HG03045 (cell line): ENCODE results near the gene CORO1A.
A peak's percentile ranks its signal among the peaks of the same experiment; 100 is the strongest.
"Not testable (repeated sequence)": the region's sequence is repeated elsewhere in the genome, so short reads cannot be mapped to it uniquely, and the experiment has no call there.

Experiments
- ATAC-seq: cut with Tn5 transposase; IDR thresholded peaks from one replicate; pipeline ENCODE4 v1.9.1; 2021; ENCODE audit warnings: mild to moderate bottlenecking, moderate library complexity; ENCODE audit not compliant: unreplicated experiment

The CORO1A gene

DNA sequence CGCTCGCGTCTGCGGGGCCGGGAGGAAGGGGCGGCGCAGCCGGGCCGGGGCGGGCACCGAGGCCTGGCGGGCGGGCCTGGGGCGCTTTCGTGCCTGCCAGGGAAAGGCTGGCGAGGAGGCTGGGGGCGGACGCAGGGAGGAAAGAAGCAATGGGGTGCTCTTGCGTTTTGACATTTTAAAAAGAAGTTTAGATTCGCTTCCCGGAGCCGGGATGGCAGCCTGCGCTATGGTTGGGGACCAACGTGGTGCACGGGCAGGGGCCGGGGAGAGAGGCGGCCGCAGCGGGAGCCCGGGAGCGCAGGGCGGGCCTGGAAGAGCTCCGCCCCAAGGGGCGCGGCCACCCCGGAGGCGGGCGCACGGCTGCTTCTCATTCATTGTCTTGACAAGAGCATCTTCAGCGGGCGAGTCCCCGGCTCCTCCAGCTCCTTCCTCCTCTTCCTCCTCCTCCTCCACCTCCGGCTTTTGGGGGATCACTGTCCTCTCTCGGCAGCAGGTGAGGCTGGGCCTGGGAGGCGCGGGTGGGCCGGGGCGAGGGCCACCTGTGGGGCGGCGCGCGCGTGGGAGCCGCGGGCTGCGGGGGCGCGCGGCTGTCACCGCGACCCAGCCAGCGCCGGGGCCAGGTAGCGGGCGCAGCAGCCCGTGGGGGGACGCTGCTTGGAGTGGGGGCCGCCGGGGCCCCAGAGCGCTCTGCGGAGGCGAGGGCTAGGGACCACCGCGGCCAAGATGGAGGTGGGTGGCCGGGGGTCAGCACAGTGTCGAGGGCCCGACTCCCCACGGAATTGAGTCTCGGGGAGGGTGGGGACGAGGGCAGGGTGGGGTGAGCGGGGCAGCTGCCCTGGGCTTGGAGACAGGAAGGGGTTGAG is at the start of gene CORO1A:
Gene CORO1A, plus strand, starts transcription at position 370 of the 863 bp plus-strand sequence. CDS start 1,608 bp downstream, outside the sequence.
- peak; percentile 51 for ATAC-seq

DNA sequence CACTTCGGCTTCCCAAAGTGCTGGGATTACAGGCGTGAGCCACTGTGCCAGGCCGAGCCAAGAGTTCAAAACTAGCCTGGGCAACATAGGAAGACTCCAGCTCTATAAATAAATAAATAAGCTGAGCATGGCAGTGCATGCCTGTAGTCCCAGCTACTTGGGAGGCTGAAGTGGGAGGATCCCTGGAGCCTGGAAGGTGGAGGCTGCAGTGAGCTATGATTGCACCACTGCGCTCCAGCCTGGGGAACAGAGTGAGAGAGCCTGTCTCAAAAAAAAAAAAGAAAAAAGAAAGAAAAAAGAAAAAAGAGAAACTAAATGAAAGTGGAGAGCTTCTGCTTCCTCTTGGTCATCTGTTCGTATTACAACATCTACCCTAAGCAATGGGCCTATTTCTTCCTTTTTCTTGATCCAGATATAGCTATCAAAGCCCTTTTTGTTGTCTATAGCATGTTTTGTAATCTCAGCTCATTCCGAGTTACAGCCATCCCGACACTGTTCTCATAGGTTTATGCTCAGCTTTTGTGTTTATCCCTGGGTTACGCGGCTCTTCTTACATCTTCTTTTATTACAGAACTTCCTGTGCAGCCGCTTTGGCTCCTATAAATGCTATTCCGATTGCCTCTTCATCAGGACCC is 46.3 kb upstream of the CORO1A start:
- ATAC-seq, result no peak

DNA sequence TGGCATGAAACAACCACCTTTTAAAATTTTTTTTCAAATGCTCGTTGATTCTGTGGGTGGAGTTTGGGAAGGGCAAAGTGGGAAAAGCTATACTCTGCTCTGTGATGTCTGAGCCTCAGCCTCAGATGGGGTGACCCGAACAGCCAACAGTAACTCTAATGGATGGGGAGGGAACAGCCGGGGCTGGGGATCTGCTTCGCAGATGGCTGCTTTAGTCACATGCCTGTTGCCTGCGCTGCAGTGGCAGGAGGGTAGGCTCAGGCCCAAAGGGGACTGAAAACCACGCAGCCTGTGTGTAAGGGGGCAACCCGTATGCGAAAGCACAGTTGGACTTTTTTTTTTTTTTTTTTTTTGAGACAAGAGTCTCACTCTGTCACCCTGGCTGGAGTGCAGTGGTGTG is 45.5 kb upstream of the CORO1A start:
- ATAC-seq, result no peak

DNA sequence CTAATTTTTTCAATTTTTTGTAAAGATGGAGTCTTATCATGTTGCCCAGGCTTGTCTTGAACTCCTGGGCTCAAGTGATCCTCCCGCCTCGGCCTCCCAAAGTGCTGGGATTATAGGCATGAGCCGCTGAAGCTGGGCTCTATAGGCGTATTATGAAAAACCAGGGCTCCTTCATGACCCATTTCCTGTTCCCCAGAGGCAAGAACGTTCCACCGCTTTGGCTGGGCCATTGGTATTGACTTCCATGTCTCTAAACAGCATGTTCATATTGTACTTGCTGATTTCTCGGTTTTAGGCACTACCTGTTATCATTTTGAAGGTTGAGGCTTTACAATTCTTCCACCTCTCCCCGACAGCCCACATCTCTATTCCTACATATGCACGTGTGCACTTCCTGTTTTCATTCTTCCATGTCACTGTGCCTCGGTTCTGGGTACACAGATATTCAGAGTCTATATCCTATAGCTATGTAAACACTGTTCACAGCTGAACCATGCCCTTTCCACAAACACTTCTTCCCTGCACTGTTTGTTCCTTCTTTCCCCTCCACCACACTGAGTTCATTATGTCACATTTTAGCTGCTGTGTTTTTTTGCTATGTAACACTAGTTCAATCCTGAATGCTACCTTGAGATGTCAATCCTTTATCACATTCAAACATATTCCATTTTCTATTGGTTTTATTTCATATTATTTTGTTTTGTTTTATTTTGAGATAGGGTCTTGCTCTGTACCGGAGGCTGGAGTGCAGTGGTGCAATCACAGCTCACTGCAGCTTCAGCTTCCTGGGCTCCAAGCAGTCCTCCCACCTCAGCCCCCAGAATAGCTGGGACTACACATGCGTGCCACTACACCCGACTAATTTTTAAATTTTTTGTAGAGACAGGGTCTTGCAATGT is 43.6 kb upstream of the CORO1A start:
- no peak for ATAC-seq

DNA sequence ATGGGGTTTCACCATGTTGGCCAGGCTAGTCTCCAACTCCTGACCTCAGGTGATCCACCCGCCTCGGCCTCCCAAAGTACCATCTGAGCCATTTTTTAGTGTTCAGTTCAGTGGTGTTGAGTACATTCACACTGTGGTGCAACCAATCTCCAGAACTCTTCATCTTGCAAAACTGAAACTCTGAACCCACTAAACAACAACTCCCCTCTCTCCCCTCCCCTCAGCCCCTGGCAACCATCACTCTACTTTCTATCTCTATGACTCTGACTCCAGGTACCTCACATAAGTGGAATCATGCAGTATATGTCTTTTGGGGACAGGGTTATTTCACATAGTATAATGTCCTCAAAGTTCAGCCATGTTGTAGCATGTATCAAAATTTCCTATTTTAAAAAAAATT is 41.7 kb upstream of the CORO1A start:
- ATAC-seq, result no peak

DNA sequence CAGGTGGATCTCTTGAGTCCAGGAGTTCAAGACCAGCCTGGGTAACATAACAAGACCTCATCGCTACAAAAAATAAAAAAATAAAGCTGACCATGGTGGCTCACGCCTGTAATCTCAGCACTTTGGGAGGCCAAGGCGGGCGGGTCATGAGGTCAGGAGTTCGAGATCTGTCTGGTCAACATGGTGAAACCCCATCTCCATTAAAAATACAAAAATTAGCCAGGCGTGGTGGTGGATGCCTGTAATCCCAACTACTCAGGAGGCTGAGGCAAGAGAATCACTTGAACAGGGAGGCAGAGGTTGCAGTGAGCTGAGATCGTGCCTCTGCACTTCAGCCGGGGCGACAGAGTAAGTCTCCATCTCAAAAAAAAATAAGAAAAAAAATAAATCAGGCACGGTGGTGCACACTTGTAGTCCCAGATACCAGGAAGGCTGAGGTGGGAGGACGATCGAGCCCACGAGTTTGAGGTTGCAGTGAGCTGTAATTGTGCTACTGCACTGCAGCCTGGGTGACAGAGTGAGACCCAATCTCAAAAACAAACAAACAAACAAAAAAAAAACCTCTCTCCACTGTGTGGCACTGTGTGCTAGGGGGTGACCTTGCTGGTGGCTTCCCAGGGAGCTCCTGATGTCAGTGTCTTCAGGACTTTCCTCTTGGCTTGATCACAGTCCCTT is 40.6 kb upstream of the CORO1A start:
- no peak for ATAC-seq

DNA sequence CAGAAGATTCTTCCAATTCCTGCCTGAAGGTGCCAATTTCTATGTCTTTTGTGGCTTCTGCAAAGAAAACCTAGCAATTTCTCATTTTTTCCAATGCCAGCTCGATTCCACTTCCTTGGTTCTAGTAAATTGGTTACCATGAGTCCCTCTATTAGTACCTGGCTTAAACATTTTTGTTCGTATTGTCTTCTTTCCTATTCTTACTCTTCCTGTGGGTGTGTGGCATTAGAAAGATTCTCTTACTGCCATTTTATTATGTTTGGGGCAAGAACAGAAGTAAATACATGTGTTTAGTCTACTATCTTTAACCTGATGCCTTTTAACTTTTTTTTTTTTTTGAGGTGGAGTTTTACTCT is 40.1 kb upstream of the CORO1A start:
- no peak for ATAC-seq

DNA sequence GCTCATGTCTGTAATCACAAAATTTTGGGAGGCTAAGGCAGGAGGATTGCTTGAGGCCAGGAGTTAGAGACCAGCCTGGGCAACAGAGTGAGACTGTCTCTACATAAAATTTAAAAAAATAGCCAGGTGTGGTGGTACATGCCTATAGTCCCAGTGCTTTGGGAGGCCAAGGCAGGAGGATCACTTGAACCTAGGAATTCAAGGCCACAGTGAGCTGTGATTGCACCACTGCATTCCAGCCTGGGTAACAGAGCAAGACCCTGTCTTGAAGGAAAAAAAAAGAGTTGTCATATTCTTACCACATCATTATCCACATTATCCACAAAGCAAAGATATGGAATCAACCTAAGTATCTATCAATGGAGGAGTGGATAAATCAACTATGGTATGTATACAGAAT is 39.4 kb upstream of the CORO1A start:
- ATAC-seq, result no peak

DNA sequence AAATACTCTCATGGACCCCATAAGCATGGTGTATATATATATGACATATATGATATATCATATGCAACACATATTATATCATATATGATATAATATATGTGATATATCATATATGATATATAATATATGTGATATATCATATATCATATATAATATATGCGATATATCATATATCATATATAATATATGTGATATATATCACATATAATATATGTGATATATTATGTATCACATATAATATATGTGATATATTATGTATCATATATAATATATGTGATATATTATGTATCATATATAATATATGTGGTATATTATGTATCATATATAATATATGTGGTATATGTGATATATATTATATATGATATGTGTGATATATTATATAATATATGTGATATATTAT is 38.5 kb upstream of the CORO1A start:
- ATAC-seq, result no peak

DNA sequence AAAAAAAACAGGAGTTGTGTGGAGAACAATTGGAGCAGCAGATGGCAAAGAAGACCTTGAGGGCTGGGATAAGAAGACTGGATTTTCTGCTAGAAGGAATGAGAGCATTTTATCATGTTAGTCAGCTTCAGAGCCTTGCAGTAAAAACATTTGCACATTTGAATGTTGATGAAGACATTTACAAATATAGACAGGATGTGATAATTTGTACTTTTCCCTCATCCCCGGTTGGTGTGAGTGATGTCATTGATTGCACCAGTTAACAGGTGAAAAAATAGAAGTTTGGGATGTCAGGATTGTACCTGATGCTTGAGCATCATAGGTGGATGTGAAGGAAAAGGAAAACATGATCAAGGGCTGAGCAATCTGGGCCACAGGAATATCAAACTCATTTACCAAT is 37.7 kb upstream of the CORO1A start:
- ATAC-seq, result no peak

DNA sequence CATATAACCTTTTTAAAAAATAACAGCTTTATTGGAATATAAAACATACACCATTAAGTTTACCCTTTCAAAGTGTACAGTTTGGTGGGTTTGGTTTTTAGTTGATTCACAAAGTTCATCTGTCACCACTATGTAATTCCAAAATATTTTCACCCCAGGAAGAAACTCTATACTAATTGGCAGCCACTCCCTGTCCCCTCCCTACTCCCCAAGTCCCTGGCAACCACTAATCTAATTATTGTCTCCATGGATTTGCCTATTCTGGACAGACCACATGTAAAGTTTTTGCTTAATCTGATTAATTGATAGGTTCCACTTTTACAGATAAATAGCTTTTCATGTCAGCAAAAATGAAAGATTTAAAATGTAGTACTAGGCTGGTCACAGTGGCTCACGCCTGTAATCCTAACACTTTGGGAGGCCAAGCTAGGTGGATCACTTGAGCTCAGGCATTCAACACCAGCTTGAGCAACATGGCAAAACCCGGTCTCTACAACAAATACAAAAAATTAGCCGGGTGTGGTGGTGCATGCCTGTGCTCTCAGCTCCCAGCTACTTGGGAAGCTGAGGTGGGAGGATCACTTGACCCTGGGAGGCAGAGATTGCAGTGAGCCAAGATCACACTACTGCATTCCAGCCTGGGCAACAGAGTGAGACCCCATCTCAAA is 35.4 kb upstream of the CORO1A start:
- no peak for ATAC-seq

DNA sequence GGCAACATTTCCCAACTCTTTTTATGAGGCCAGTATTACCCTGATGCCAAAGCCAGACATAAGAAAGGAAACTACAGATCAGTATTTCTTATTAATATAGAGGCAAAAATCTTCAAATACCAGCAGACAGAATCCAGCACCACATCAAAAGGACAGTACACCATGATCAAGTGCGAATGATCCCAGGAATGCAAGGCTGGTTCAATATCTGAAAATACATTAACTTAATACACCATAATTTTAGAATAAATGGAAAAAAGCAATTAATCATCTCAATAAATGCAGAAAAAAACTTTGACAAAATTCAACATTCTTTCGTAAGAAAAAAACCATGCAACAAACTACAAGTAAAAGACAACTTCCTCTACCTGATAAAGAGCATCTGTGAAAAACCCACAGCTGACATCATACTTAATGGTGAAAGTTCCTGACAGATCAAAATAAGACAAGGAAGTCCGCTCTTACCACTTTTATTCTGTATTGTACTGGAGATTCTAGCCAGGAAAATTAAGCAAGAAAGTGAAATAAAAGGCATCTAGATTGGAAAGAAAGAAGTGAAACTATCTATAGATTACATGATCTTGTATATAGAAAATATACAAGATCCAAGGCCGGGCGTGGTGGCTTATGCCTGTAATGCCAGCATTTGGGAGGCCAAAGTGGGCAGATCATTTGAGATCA is 34.0 kb upstream of the CORO1A start:
- no peak for ATAC-seq

DNA sequence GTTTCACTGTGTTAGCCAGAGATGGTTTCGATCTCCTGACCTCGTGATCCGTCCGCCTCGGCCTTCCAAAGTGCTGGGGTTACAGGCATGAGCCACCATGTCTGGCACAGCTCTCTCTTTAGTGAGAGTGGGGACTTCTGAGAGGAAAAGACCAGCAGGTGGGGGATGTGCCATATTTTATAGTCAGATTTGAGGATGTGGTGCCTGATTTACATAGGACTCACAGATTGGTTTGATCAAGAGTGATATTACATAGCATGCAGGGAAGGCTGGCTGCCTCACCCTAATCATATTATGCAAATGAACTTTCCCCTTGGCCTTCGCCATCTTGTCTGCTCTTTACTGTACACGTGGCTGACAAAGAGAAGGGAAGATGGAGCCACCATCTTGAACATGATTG is 32.3 kb upstream of the CORO1A start:
- ATAC-seq, result no peak

DNA sequence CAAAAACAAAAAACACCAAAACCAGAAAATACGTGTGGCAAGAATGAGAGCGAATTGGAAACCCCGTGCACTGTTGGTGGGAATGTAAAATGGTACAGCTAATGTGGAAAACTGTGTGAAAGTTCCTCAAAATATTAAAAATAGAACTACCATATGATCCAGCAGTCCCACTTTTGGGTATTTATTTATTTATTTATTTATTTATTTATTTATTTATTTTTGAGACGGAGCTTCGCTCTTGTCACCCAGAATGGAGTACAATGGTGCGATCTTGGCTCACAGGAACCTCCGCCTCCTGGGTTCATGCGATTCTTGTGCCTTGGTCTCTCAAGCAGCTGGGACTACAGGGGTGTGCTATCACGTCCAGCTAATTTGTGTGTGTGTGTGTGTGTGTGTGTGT is 30.9 kb upstream of the CORO1A start:
- no peak for ATAC-seq

DNA sequence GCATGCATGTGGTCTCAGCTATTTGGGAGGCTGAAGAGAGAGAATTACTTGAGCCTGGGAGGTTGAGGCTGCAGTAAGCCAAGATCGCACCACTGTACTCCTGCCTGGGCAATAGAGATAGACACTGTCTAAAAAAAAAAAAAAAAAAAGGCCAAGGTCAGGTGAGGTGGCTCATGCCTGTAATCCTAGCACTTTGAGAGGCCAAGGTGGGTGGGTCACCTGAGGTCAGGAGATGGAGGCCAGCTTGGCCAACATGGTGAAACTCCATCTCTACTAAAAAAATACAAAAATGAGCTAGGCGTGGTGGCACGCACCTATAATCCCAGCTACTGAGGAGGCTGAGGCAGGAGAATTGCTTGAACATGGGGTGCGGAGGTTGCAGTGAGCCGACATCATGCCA is 28.2 kb upstream of the CORO1A start:
- no peak for ATAC-seq

DNA sequence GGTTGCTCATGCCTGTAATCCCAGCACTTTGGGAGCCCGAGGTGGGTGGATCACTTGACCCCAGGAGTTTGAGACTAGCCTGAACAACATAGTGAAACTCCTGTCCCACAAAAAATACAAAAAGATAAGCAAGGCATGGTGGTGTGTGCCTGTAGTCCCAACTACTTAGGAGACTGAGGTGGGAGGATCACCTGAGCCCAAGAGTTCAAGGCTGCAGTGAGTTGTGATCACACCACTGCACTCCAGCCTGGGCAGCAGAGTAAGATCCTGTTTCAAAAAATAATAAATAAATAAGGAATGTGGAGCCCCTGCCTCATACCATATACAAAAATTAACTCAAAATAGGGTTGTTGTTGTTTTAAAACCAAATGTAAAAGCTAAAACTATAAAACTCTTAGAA is 26.2 kb upstream of the CORO1A start:
- ATAC-seq, result no peak

DNA sequence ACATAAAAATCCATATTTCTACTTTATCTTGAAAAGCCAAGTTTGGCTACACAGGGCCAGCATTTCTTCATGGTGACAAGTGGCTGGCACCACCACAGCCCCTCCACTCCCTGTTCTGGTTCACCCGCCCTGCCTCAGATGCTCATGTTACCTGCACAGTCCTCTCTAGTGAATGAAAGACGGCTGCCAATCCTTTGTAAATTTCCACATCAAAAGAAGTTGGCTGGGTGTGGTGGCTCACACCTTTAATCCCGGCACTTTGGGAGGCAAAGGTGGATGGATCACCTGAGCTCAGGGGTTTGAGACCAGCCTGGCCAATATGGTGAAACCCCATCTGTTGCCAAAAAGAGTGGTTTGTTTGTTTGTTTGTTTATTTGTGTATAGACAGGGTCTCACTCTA is 19.9 kb upstream of the CORO1A start:
- ATAC-seq, result no peak

DNA sequence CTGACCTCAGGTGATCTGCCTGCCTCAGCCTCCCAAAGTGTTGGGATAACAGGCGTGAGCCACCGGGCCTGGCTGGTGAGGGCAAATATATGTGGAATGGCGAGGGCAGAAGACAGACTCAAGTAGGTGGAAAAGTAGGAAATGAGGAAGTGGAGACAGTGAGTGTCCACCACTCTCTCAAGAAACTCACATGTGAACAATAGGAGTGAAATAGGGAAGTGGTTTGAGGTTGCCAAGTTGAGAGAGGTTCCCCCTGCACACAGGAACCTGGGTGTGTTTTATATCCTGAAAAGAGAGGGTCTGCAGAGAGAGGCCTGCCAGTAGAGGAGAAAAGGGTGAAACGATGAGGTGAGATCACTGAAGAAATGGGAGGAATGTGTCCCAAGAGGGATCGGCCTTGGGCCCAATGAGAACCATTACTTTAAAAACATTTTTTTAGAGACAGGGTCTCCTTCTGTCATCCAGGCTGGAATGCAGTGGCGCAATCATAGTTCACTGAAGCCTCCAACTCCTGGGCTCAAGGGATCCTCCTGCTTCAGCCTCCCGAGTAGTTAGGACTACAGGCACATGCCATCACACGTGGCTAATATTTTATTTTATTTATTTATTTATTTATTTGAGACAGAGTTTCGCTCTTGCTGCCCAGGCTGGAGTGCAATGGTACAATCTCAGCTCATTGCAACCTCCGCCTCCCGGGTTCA is 17.1 kb upstream of the CORO1A start:
- no peak for ATAC-seq

DNA sequence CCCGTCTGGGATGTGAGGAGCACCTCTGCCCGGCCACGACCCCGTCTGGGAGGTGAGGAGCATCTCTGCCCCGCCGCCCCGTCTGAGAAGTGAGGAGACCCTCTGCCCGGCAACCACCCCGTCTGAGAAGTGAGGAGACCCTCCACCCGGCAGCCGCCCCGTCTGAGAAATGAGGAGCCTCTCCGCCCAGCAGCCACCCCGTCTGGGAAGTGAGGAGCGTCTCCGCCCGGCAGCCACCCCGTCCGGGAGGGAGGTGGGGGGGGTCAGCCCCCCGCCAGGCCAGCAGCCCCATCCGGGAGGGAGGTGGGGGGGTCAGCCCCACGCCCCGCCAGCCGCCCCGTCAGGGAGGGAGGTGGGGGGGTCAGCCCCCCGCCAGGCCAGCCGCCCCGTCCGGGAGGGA is 14.7 kb upstream of the CORO1A start:
- not testable (repeated sequence) for ATAC-seq
